Progenitor cell of endocrine pancreas (in vitro differentiated cells): ENCODE data around the gene BCKDHB. TPM values are rescaled to one million over a fixed set of nuclear protein-coding genes. Genes with fewer than 3 reads are reported as not detected.

ENCODE experiments used
- DNase-seq: peaks from one replicate; pipeline ENCODE4 v3.0.0; 2021; ENCODE audit warnings: low spot score; ENCODE audit not compliant: unreplicated experiment
- H3K27ac Mint-ChIP-seq: 2 replicates; pipeline ENCODE4 v1.8.0; 2021; ENCODE audit warnings: mild to moderate bottlenecking, moderate library complexity, mixed read lengths
- H3K27me3 Mint-ChIP-seq: 2 replicates; pipeline ENCODE4 v1.8.0; 2021; ENCODE audit warnings: mixed read lengths
- H3K36me3 Mint-ChIP-seq: 2 replicates; pipeline ENCODE4 v1.8.0; 2022; ENCODE audit warnings: mixed read lengths; ENCODE audit not compliant: insufficient read depth
- H3K4me1 Mint-ChIP-seq: 2 replicates; pipeline ENCODE4 v1.8.0; 2021; ENCODE audit warnings: low read depth, mixed read lengths
- H3K4me3 Mint-ChIP-seq: 2 replicates; pipeline ENCODE4 v1.8.0; 2021; ENCODE audit warnings: low read depth, mild to moderate bottlenecking, moderate library complexity, mixed read lengths
- H3K9me3 Mint-ChIP-seq: 2 replicates; pipeline ENCODE4 v1.8.0; 2021; ENCODE audit warnings: low read depth, mixed read lengths
- total RNA-seq: library from RNA; stranded (reverse); gene quantifications from 2 replicates; pipeline ENCODE4 v1.2.1, GENCODE V29; 2021
- TF ChIP-seq, protein P1 (sequence below): fragments of 200-600 bp; sonication (generic); IDR thresholded peaks from one replicate; pipeline ENCODE4 v1.5.0; 2021; ENCODE audit warnings: antibody characterized with exemption, mild to moderate bottlenecking; ENCODE audit not compliant: unreplicated experiment

Gene BCKDHB
- total RNA-seq, 1 donor from 2014 or later = 30.7 TPM

DNA sequence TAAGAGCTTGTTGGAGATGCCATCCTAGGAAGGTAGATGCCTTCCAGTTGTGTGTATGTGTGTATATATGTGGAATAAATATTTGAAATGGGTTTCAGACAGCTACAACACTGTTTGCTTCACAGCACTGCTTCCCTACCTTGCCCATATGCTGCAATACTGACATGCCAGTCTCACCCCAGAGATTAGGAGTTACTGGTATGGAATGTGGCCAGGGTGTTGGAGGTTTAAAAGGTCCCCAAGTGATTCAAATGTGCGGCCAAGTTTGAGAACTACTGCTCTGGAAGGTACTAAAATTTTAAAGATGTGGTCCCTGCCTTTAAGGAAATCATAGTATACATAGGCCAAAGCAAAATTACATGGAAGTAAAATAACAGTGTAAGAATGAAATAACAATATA, 39.5 kb downstream of the BCKDHB start:
- TF ChIP-seq, protein P1, sequence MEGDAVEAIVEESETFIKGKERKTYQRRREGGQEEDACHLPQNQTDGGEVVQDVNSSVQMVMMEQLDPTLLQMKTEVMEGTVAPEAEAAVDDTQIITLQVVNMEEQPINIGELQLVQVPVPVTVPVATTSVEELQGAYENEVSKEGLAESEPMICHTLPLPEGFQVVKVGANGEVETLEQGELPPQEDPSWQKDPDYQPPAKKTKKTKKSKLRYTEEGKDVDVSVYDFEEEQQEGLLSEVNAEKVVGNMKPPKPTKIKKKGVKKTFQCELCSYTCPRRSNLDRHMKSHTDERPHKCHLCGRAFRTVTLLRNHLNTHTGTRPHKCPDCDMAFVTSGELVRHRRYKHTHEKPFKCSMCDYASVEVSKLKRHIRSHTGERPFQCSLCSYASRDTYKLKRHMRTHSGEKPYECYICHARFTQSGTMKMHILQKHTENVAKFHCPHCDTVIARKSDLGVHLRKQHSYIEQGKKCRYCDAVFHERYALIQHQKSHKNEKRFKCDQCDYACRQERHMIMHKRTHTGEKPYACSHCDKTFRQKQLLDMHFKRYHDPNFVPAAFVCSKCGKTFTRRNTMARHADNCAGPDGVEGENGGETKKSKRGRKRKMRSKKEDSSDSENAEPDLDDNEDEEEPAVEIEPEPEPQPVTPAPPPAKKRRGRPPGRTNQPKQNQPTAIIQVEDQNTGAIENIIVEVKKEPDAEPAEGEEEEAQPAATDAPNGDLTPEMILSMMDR = no peak
- H3K27ac Mint-ChIP-seq = peak overlapping the region; percentile 33
- no peak overlapping the region for H3K4me3 Mint-ChIP-seq
- DNase-seq = no peak
- H3K36me3 Mint-ChIP-seq = peaks cover 17% of the 10 kb centered on the region
- peaks cover 4% of the 10 kb centered on the region for H3K9me3 Mint-ChIP-seq
- H3K4me1 Mint-ChIP-seq = no peaks in the 10 kb centered on the region
- H3K27me3 Mint-ChIP-seq = no peaks in the 10 kb centered on the region

DNA sequence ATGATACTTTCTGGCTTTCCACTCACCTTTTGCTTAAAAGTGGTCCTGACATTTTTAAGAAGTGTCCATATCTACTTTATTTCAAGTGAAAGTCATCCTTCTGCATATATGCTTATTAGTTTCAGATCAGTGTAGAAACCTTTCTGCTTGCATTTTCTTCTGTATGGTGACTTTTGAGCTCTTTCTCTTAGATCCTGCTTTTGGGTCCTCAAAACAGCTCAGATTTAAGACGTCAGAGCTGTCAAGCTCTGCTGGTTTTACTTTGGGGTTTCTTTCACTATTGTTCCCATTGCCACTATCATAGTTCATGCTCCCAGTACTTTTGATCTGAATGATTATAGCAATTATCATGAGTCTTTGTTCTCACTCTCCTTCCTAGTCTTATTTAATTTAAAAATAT, 41.7 kb downstream of the BCKDHB start:
- Mint-ChIP-seq H3K4me3 (no peak overlapping the region), H3K4me1 (peaks cover 5% of the 10 kb centered on the region), H3K27ac (no peak overlapping the region), H3K36me3 (peaks cover 16% of the 10 kb centered on the region), H3K27me3 (no peaks in the 10 kb centered on the region), H3K9me3 (peaks cover 4% of the 10 kb centered on the region)
- DNase-seq = no peak
- TF ChIP-seq, protein P1 = no peak

DNA sequence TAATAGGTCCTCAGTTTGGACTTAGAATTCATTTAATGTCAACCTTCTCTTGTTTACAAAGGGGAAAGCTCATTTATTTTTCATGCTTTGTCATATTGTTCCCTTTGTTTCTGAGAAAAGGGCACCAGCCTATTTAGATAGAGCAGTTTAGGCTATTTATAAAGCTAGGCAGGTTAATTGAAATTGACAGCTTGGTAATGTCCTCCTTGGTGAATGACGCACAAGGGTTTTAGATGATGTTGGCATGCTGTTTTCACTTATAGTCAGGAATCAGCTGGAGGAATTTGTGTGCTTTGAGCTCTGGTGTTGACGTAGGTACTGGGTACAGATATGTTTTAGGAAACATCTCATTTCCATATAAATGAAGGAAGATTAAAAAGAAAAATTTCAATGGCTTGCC, 45.2 kb downstream of the BCKDHB start:
- no peak for DNase-seq
- Mint-ChIP-seq H3K27me3 (no peaks in the 10 kb centered on the region), H3K36me3 (peaks cover 15% of the 10 kb centered on the region), H3K9me3 (peaks cover 4% of the 10 kb centered on the region), H3K4me3 (no peak overlapping the region), H3K27ac (no peak overlapping the region), H3K4me1 (peaks cover 8% of the 10 kb centered on the region)
- TF ChIP-seq, protein P1 = no peak

DNA sequence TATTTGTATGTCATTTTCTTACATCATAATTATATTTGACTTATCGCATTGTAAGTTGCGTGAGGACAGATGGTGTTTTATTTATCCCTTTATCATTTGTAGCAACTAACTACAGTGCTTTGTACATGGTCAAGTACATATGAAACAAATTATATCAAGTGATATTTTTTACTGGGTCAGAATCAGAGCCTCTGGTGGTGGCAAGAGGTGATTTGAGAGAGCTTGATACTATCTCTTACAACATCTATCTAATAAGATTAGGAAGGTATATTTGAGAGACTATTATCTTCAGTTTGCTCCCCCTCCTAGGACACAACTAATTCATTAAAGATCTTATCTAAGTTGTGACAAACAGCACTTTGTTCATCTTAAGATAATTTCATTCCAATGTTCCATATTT, 47.7 kb downstream of the BCKDHB start:
- H3K4me1 Mint-ChIP-seq = peaks cover 8% of the 10 kb centered on the region
- TF ChIP-seq, protein P1 = no peak
- no peak for DNase-seq
- H3K9me3 Mint-ChIP-seq = peaks cover 4% of the 10 kb centered on the region
- H3K4me3 Mint-ChIP-seq = no peak overlapping the region
- no peaks in the 10 kb centered on the region for H3K27me3 Mint-ChIP-seq
- peaks cover 8% of the 10 kb centered on the region for H3K36me3 Mint-ChIP-seq
- H3K27ac Mint-ChIP-seq = no peak overlapping the region

DNA sequence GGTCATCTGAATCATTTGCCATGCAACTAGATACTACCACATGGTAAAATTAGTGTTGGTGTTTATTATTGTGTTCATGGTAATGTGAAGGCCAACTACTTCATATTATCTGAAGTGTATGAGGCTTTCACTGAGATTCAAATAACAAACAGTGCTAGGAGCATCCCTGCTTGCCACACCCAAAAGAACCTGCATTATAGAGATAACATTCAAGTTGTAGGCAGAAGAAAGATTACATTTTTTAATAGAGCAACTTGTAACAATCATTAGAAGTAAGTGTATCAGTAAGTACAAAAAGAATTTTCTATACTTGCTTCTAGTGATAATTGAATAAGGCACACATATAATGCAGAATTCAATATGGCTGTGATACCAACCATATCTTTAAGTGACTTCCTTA, 49.8 kb downstream of the BCKDHB start:
- H3K27me3 Mint-ChIP-seq = no peaks in the 10 kb centered on the region
- no peak overlapping the region for H3K27ac Mint-ChIP-seq
- peaks cover 2% of the 10 kb centered on the region for H3K36me3 Mint-ChIP-seq
- DNase-seq = no peak
- no peak overlapping the region for H3K4me3 Mint-ChIP-seq
- H3K9me3 Mint-ChIP-seq = no peaks in the 10 kb centered on the region
- H3K4me1 Mint-ChIP-seq = peaks cover 8% of the 10 kb centered on the region
- TF ChIP-seq, protein P1 = no peak
